GM21526 (cell line): Measurements from ENCODE around the gene KPNA1.

ENCODE experiments used
- ATAC-seq: cut with Tn5 transposase; IDR thresholded peaks from one replicate; pipeline ENCODE4 v1.9.1; 2021; ENCODE audit warnings: moderate library complexity; ENCODE audit not compliant: unreplicated experiment, low FRiP score

KPNA1 gene

DNA sequence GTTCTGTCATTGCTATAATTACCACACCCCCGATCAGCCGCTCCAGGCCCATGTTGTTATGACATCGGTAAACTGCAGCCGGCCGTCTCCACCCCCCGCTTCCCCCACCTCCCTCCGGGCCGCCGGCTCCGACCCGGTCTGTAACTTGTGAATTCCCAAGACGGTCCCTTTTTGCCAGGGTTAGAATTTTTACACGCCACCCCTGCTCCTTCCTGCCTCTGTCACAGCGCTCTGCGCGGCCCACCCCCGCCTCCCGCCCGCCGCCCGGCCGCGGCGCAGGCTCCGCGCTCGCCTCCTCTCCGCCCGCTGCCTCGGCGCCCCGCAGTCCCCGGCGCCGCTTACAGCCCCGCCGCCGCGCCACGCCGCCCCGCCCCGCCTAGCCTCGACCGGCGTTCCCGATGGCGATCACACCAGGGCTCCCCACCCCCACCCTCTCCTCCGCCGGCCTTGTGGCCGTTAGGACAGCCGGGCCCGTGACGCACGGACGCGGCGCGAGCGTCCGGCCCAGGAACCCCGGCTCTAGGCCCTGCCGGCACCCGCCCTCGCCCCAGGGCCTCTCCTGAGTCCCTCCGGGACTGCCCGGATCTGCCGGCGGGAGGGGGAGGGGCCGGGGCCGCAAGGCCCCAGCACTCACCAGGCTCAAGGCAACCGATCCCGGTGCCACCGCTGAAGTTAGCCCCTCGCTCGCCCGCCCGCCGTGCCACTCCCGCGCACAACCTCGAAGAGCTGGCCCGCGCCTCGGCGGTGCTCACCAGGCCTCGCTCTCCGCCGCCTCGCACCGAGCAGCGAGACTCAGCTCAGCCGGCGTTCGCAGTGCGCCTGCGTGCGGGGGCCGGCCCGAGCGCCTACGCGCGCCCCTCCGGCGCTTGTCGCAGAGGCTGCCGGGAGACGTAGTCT lies at the start of gene KPNA1:
Gene KPNA1, minus strand, starts transcription at position 817 of the 897 bp plus-strand sequence. CDS start 18,374 bp downstream, outside the sequence.
- ATAC-seq, result peak; percentile 88

- peak; percentile 44 for ATAC-seq
Measured at GRCh38 chr3:122564155-122564912, 49.6 kb upstream of the KPNA1 start, which contains the start of the genes DTX3L and PARP9. Gene DTX3L, plus strand, starts transcription at chr3:122564338. Its CDS starts 89 bp downstream, at chr3:122564427. Gene PARP9, minus strand, starts transcription at chr3:122564300. Its CDS starts 4,680 bp downstream, at chr3:122559620.

DNA sequence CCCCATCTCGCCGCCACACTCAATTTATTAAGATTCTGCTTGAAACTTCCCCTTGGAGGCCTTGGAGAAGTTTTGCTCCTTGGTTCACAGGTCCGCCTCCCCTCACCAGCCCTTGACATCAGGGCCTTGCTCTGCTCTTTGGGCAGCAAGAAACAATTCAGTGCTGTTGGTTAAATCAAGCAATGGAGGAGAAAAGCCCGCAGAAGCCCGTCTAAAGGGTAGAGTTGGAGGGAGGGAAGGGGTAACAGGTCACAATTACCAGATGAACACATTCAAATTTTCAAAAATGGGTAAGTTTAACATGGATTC lies 48.9 kb upstream of the KPNA1 start:
- ATAC-seq, result peak; percentile 11

DNA sequence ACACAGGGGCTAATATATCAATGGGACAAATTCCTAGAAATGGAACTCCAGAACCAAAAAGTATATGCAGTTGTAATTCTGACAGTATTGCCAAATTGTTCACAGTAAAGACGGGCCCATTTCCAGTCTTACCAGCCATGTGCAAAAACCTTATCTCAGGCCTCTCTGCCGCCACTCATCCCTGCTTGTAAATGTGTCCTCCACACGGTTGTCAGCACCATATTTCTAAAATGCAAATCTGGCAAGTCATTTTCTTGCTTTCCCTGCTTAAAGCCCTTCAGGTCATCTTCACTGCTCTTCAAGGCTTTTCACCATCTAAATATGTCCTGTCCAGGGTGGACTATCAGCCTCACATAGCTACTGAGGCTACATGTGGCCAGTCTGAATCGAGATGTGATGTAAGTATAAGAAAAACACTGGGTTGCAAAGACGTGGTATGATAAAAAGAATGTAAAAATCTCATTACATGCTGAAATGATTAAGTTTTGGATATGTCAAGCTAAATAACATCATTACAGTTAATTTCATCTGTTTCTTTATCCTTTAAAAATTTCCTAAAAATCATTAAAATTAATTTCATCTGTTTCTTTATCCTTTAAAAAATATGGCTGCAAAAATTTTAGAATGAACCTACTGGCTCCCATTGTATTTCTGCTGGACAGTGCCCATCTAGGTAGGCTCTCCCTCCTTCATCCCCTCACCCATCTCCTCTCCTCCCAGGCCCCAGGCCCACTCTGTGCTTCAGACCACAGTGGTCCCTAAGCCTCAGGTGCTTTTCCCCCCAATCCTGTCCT lies 48.4 kb upstream of the KPNA1 start:
- no peak for ATAC-seq

DNA sequence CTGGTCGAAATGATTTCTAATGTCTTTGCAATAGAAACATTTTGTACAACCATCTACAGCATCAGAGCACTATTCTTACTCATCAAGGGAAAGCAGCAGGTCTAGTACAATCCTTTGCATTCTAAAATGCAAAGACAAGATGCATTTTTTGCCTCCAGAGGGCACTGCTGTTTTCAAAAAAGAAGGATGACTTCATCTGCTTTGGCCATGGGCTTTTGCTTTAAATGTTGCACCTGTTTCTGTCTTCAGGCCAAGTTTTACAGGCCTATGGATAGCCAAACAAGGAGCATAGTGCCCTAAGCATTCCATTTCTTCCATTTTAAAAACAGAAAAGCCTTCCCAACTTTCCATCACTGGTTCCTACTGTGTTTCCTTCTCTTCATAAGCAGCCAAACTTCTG lies 45.9 kb upstream of the KPNA1 start:
- ATAC-seq, result no peak

DNA sequence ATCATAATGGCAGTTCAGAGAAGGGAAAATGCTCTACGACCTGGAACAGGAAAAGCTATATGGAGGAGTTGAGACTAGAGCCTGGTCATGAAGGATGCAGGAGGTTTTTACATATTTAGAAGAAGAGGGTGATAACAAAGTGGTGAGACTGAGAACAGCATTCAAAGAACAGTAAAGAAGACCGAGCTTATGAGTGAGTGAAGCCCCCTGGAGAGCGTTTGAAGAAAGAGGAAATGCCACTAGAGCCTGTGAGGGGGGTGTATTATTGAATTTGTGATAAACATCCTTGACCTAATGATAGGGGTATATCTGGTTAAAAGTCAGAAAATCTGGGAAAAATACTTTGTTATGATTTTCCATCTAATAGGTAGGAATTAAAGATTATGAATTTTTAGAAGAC lies 45.2 kb upstream of the KPNA1 start:
- no peak for ATAC-seq

DNA sequence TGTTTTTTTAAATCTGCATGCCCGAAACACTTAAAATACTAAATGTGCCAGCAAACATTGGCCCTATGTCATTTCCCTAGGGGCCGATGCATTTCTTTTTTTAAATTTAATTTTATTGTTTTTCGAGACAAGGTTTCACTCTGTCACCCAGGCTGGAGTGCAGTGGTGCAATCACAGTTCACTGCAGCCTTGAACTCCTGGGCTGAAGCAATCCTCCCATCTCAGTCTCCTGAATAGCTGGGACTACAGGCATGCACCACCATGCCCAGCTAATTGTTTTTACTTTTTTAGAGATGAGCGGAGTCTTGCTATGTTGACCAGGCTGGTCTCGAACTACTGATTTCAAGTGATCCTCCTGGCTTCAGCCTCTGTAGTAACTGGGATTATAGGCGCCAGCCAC lies 43.9 kb upstream of the KPNA1 start:
- no peak for ATAC-seq

GRCh38 chr3:122557356-122557755 lies 42.6 kb upstream of the KPNA1 start:
- ATAC-seq, result no peak

DNA sequence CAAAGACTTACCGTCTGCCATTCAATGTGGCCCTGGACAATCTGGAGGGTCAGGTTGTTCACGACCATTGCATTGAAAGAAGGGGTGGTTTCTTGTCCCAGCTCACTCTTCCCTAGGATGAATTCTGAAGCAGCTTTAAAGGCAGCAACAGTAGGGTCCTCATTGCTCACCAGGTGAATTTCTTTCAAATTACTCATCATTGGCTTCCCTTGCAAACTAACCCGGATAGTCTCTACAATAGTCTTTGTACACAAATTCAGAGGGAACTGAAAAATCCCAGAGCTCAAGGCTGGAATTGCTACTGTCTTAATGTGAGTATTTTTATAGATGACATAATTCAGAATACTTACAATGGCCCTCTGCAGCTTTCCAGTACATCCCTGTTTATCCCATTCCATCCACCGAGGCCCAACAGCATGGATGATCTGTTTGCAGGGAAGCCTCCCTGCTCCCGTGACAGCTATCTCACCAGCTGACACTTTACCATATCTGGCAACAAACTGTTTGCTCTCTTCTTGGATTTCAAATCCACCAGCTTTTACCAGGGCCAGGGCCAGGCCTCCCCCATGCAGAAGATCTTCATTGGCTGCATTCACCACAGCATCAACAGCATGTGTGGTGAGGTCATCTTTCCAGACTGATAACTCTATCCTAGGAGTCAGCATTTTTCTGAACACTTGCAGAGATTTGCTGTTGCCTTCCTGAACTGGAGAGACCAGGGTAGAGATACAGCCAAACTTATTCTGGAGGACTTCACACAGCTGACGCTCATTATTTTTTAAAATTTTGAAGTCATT lies 40.7 kb upstream of the KPNA1 start:
- ATAC-seq, result no peak

GRCh38 chr3:122553171-122553570 lies 38.4 kb upstream of the KPNA1 start:
- no peak for ATAC-seq

DNA sequence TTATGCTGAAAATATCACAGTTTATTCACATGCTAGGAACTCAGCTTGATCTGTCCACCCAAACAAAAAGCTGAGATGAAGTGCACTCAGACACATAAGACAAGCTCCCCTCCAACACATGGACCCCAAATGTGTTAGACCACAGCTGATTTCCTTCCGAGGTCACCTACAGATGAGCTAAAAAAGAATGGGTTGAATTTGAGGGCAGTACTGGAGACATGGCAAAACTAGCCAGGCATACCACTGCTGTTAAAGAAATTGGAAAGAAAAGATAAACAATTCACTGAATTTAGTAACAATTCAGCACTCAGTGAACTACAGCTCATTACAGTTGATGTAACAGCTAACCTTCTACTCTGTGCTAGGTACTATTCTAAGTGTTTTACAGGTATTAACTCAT lies 33.9 kb upstream of the KPNA1 start:
- no peak for ATAC-seq

GRCh38 chr3:122548076-122548475 lies 33.3 kb upstream of the KPNA1 start:
- no peak for ATAC-seq

GRCh38 chr3:122546151-122546550 lies 31.4 kb upstream of the KPNA1 start:
- no peak for ATAC-seq

GRCh38 chr3:122538956-122539490 lies 24.3 kb upstream of the KPNA1 start:
- no peak for ATAC-seq

DNA sequence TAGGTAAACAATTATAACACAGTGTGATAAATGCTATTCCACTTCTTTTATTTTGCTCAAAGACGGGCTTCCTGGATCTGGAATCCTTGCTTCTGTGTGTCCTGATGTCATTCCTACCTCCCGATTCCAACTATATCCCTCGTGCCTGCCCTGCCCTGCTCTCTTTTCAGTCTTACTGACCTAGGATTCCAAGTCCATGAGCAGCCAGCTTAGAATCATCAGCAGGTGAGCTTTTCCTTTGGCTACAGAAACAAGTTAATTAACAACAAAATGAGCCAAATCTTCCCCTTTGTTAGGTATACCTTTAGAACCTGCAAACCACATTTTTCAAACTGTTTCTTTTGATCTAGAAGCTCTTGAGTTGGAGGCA lies 21.9 kb upstream of the KPNA1 start:
- ATAC-seq, result no peak

DNA sequence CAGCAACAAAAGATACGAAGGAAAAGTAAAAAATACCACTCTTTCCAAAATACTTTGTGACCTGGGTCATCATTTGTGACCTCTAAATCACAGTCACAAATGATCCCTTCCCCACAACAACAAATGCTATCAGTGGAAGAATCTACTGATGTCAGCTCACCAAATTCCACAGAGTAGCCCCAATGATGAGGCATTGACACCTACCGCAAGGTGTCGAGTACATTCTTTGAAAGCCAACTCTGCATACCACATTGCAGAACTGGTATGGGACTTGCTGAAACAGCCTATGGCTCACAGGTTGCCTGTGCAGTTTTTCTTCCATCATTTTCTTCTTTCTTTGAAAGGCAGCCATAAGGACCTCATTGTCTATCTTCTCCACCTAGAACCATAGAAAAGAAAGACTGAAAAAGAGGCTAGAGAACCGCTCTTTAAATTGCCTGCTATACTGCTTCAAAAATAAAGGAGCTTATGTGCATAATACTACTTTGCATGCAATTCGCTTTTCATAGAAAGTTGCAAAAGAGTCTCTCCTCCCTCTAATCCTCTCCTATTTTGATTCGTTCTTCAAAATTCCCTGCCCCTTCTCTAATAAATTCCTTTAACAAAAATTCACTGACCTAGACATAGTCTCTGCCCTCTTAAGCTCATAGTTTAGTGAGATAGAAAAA lies 21.4 kb upstream of the KPNA1 start:
- ATAC-seq, result no peak

- ATAC-seq, result peak; percentile 97
Measured at GRCh38 chr3:122533931-122534334, 19.2 kb upstream of the KPNA1 start.

DNA sequence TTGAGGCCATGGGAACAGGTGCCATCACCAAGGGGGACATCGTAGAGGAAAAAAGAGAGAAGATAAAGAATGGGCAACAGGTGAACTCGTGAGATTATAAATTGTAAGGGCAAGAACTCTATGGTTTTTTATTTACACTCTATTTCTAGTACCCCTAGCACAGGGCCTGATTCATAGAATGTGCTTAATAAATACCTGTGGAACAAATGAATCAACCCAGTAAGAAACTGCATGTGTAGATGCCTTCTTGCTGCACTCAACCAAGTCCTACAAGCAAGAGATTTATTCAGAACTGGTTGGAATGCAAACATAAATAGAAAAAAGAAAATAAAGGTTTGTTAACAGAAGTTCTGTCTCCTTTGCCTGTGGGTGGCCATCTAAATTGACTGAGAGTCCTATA lies 18.7 kb upstream of the KPNA1 start:
- no peak for ATAC-seq

GRCh38 chr3:122530164-122530563 lies 15.4 kb upstream of the KPNA1 start:
- ATAC-seq, result no peak
